GM18909 (cell line): ENCODE measurements around the gene SPG11.
"Not testable (repeated sequence)": the region's sequence is repeated elsewhere in the genome, so short reads cannot be mapped to it uniquely, and the experiment has no call there.

Experiments used
- ATAC-seq: cut with Tn5 transposase; IDR thresholded peaks from one replicate; pipeline ENCODE4 v1.9.1; 2021; ENCODE audit warnings: mild to moderate bottlenecking; ENCODE audit not compliant: unreplicated experiment, poor library complexity

SPG11 gene

DNA sequence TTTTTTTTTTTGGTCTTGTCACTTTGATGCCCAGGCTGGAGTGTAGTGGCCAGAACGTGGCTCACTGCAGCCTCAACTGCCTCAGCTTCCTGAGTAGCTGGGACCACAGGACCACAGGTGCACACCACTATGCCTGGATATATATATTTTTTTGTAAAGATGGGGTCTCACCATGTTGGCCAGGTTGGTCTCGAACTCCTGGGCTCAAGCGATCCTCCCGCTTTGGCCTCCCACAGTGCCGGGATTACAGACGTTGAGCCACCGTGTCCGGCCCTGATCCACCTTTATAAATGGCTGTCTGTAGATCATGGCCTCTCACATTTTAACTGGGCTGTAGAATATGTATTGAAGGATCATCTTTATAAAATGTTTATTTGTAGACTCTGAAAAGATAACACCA lies 128.4 kb downstream of the SPG11 start:
- ATAC-seq = no peak

DNA sequence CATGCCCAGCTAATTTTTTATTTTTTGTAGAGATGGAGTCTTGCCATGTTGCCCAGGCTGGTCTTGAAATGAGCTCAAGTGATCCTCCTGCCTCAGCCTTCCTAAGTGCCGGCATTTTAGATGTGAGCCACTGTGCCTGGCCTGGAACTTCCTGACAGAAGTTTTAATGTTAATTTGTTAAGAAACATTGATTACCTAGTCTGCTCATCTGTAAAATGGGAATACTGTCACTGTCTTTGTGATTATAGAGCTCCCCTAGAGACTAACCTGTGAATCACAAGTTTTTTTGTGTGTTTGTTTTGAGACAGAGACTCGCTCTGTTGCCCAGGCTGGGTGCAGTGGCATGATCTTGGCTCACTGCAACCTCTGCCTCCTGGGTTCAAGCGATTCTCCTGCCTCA lies 130.8 kb downstream of the SPG11 start:
- ATAC-seq = no peak

DNA sequence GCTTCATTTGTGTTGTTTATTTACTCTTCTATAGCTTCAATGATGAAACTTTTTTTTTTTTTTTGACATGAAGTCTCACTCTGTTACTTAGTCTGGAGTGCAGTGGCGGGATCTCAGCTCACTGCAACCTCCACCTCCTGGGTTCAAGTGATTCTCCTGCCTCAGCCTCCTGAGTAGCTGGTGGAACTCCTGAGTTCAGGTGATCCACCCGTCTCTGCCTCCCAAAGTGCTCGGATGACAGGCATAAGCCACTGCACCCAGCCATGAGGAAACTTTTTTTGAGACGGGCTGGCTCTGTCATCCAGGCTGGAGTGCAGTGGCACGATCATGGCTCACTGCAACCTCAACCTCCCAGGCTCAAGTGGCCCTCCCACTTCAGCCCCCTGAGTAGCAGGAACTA lies 131.2 kb downstream of the SPG11 start:
- ATAC-seq = not testable (repeated sequence)

DNA sequence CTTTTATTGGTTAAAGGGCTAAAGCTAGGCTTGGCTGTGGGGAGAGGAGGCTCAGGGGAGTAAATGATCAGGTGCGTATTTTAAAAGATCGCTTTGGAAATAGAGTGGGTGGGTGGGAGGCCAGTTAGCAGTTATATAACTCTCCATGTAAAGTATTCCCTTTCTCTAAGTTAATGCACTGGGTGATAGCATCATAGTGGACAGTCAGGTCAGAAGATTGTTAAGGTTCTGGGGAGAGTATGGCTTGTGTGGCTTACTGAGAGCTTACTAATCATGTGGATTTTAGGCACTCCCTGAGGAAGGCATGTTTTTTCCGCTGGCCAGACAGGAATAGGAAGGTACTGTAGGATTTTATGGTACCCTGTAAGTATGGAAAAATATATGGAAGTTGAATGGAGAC lies 132.8 kb downstream of the SPG11 start:
- ATAC-seq = no peak

GRCh38 chr15:44529864-44530604 lies 133.4 kb downstream of the SPG11 start:
- no peak for ATAC-seq

DNA sequence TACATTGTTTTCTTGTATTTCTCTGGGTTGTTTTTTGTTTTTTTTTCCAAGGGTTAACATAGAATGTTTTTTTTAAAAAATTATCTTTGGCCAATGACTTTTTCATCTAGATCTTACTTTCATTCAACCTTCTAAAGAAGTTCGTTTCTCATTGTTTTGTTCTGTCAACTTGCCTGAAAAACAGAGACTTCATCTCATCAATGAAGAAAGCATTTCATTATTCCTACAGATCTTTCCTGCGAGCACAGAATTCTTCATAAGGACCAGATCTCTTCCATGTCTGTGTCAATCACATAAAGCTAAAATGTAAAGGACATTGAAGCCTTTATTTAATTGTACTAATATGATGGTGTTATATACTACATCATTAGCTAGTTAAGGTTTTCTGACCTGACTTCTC lies 136.2 kb downstream of the SPG11 start:
- ATAC-seq = no peak

- no peak for ATAC-seq
Observed at GRCh38 chr15:44525018-44525417, 138.4 kb downstream of the SPG11 start.

DNA sequence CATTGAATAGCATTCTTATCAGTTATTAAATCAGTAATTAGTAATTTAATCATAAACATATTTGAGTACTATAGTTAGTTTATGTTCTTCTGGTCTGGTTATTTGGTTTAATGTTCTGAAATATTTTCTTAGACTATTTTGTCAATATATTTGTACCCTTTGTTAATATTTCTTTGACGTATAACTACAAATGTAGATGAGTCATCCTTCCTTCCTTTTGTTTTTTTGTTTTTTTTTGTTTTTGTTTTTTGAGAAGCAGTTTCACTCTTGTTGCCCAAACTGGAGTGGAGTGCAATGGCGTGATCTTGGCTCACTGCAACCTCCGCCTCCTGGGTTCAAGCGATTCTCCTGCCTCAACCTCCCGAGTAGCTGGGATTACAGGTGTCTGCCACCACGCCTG lies 143.9 kb downstream of the SPG11 start:
- ATAC-seq = no peak

DNA sequence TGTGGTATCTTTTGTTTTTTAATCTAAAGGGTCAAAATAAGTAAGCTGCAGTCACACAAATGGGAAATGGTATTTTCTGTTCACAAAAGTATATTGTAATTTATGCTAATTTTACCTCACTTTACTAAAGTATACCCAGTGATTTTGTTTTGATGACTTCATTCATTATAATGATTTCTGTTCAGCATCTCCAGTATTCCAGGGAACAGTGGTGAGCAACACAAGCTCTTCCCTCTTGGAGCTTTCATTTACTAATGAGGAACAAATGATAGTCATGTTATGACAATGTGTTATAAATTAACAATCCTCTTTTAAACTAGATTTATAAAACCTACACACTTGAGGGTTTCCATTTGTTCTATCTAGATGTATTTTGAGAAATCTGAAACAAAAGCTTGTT lies 147.0 kb downstream of the SPG11 start:
- no peak for ATAC-seq
